ENCODE measurements around the gene SLC51B. TPM values are rescaled to one million over a fixed set of nuclear protein-coding genes. Genes with fewer than 3 reads are reported as not detected.

The SLC51B gene
- polyA plus RNA-seq, 2 of the 4 experiments (the other 2 are of a cell fraction) = 12.2 to 16.1 TPM

- H3K4me2 ChIP-seq = no peak overlapping the region
- 47% methylated on average over 9 of the region's 9 CpGs for WGBS (ENCODE audit: missing lambda C conversion rate)
- H3K9me3 ChIP-seq = no peaks in the 10 kb centered on the region
- H3K27ac ChIP-seq = no peak overlapping the region
- peak; percentile 65 to 68 for DNase-seq (ENCODE audit: low read depth in 1 of 2, low spot score in 1 of 2)
- ChIA-PET POLR2A (no interaction called here), CTCF (interaction anchor here (0.6 to 5.7 kb wide), 26 partner anchors 8 to 191 kb away, joined by 3 to 52 read pairs (median 8); partner anchors contain the start of genes KBTBD13, SLC51B and UBAP1L)
- FAIRE-seq = no peak
- TF ChIP-seq RARB (CRISPR knock-in tag; IDR thresholded peaks at IDR 0.05) (no peak), KDM1A (IDR thresholded peaks at IDR 0.05; ENCODE audit: low read depth) (no peak), ESRRA (IDR thresholded peaks at IDR 0.05; ENCODE audit: borderline replicate concordance, low read length) (no peak), POLR2A (IDR thresholded peaks at IDR 0.05; ENCODE audit: low read length) (no peak), JUNB (IDR thresholded peaks at IDR 0.05) (no peak), EP300 (IDR thresholded peaks at IDR 0.05) (no peak), HOXB13 (CRISPR knock-in tag; IDR thresholded peaks at IDR 0.05; ENCODE audit: low read depth) (no peak), NR3C1 (IDR thresholded peaks at IDR 0.05) (no peak), HOXB5 (CRISPR knock-in tag; IDR thresholded peaks at IDR 0.05) (no peak), MAZ (IDR thresholded peaks at IDR 0.05; ENCODE audit: borderline replicate concordance, low read depth, low read length) (no peak), NPAS2 (CRISPR knock-in tag; IDR thresholded peaks at IDR 0.05; ENCODE audit: borderline replicate concordance) (no peak), KDM5A (IDR thresholded peaks at IDR 0.05) (no peak), HMGXB4 (CRISPR knock-in tag; IDR thresholded peaks at IDR 0.05; ENCODE audit: borderline replicate concordance) (no peak), RFX5 (IDR thresholded peaks at IDR 0.05) (no peak), HES2 (IDR thresholded peaks at IDR 0.05) (no peak), SMC3 (IDR thresholded peaks at IDR 0.05) (peak; percentile 60; the same call in 2 of the 3 replicates), HOXA7 (CRISPR knock-in tag; IDR thresholded peaks at IDR 0.05) (no peak), RAD21 (conservative IDR thresholded peaks at IDR 0.05 in 1 of 2, IDR thresholded peaks at IDR 0.05 in 1 of 2) (peak; percentile 73 to 78), JUN (IDR thresholded peaks at IDR 0.05) (no peak), CTCF (IDR thresholded peaks at IDR 0.05) (peak; percentile 79), REST (IDR thresholded peaks at IDR 0.05) (no peak)
- H3K4me3 ChIP-seq = no peak overlapping the region
- ATAC-seq = peak; percentile 49 to 84; a peak in 3 of 6 replicates
- H3K4me1 ChIP-seq = no peaks in the 10 kb centered on the region
Measured at GRCh38 chr15:65101411-65101890, 56.3 kb downstream of the SLC51B start.
